ENCODE measurements around the gene NKX1-2.

DNA sequence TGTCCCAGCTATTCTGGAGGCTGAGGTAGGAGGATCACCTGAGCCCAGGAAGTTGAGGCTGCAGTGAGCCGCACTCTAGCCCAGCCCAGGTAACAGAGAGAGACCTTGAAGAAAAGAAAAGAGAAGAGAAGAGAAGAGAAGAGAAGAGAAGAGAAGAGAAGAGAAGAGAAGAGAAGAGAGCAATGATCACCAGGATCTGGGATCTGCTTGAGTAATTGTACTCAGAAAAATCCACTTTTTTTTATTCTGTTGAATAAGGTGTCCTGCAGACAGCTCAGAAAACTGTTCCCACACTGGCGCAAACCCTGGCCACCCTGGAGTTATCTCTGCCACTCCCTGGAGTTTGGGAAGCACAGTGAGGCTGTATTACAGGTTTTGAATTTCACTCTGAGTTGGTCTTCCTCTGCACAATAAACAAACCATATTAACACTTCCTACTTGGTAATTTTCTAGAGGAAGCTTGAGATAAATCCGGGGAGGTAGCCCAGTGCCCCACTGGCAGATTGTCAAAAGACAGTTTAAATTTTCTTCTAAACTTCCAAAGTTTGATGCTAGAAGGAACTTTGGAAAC is 21.5 kb downstream of the NKX1-2 start:
- TF ChIP-seq, protein P1, sequence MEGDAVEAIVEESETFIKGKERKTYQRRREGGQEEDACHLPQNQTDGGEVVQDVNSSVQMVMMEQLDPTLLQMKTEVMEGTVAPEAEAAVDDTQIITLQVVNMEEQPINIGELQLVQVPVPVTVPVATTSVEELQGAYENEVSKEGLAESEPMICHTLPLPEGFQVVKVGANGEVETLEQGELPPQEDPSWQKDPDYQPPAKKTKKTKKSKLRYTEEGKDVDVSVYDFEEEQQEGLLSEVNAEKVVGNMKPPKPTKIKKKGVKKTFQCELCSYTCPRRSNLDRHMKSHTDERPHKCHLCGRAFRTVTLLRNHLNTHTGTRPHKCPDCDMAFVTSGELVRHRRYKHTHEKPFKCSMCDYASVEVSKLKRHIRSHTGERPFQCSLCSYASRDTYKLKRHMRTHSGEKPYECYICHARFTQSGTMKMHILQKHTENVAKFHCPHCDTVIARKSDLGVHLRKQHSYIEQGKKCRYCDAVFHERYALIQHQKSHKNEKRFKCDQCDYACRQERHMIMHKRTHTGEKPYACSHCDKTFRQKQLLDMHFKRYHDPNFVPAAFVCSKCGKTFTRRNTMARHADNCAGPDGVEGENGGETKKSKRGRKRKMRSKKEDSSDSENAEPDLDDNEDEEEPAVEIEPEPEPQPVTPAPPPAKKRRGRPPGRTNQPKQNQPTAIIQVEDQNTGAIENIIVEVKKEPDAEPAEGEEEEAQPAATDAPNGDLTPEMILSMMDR (conservative IDR thresholded peaks at IDR 0.05; ENCODE audit: low read depth, low read length), result no peak
- no peak for TF ChIP-seq RAD21 (IDR thresholded peaks at IDR 0.05; ENCODE audit: low read length)
